ENCODE measurements around the gene CXorf38. TPM values are rescaled to one million over a fixed set of nuclear protein-coding genes. Genes with fewer than 3 reads are reported as not detected.

The CXorf38 gene
- total RNA-seq, 6 donors from 2014 or later, result 14.7 to 29.6 (median 20.2) TPM

DNA sequence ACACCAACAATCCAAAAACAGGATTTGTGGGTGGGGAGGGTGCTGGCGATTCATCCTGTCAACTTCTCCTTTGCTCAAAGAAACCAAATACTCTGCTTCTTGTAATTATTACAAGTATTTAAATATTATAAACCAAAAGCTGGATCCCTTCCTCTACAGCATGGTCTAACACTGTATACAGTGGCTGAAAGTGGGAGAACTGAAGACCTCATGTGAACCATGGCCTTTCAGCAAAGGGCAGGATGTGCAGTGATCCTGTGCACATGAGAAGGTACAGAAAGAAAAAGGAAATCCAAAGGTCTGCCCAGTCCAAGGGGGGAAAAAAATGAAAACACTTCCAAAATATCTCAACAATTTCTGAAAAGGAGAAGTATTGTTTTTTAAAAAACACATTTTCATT lies 5.3 kb upstream of the CXorf38 start:
- WGBS, 2 donors, result 74 to 87% methylated on average over 1 of the region's 1 CpG
- peaks cover 0 to 5% (median 2%) of the 10 kb centered on the region in 4 donors for H3K4me1 ChIP-seq

GRCh38 chrX:40651620-40652223 lies 4.4 kb upstream of the CXorf38 start:
- H3K27ac ChIP-seq, result no peak overlapping the region
- WGBS, 2 donors, result 1 to 2% methylated on average over 3 of the region's 3 CpGs
- peaks cover 0 to 14% (median 2%) of the 10 kb centered on the region in 4 donors for H3K4me1 ChIP-seq
- no peaks in the 10 kb centered on the region for H3K27me3 ChIP-seq
- H3K4me3 ChIP-seq, result no peak overlapping the region
- peak in 1 of 2 donors; percentile 75 for ATAC-seq (ENCODE audit: low FRiP score in 2 of 2)
- peaks cover 0 to 14% (median 2%) of the 10 kb centered on the region in 4 donors for H3K36me3 ChIP-seq
- no peaks in the 10 kb centered on the region for H3K9me3 ChIP-seq
- peak in 1 of 2 donors; percentile 72 for DNase-seq
- TF ChIP-seq, protein P1, sequence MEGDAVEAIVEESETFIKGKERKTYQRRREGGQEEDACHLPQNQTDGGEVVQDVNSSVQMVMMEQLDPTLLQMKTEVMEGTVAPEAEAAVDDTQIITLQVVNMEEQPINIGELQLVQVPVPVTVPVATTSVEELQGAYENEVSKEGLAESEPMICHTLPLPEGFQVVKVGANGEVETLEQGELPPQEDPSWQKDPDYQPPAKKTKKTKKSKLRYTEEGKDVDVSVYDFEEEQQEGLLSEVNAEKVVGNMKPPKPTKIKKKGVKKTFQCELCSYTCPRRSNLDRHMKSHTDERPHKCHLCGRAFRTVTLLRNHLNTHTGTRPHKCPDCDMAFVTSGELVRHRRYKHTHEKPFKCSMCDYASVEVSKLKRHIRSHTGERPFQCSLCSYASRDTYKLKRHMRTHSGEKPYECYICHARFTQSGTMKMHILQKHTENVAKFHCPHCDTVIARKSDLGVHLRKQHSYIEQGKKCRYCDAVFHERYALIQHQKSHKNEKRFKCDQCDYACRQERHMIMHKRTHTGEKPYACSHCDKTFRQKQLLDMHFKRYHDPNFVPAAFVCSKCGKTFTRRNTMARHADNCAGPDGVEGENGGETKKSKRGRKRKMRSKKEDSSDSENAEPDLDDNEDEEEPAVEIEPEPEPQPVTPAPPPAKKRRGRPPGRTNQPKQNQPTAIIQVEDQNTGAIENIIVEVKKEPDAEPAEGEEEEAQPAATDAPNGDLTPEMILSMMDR (IDR thresholded peaks at IDR 0.05), result peak; percentile 66 to 85 (median 76)
- TF ChIP-seq POLR2A (IDR thresholded peaks at IDR 0.05), result no peak

More for the DNA sequence above, 5.3 kb upstream of the CXorf38 start:
- TF ChIP-seq POLR2AphosphoS5 (IDR thresholded peaks at IDR 0.05), result no peak
- TF ChIP-seq, protein P1 (IDR thresholded peaks at IDR 0.05), result no peak
- no peak for TF ChIP-seq EP300 (IDR thresholded peaks at IDR 0.05)
- DNase-seq, result no peak
- H3K4me3 ChIP-seq, result no peak overlapping the region
- no peaks in the 10 kb centered on the region for H3K9me3 ChIP-seq
- H3K36me3 ChIP-seq, result peaks cover 0 to 21% (median 3%) of the 10 kb centered on the region in 4 donors
- no peak for ATAC-seq (ENCODE audit: low FRiP score in 2 of 2)
- no peak overlapping the region for H3K27ac ChIP-seq
- H3K27me3 ChIP-seq, result no peaks in the 10 kb centered on the region

- Histone ChIP-seq H3K27me3 (no peaks in the 10 kb centered on the region), H3K4me1 (peaks cover 6 to 59% (median 34%) of the 10 kb centered on the region in 4 donors), H3K4me3 (peak overlapping the region; percentile 70 to 99 (median 82)), H3K9me3 (no peaks in the 10 kb centered on the region), H3K36me3 (no peaks in the 10 kb centered on the region), H3K27ac (peak overlapping the region; percentile 80 to 93 (median 88))
- TF ChIP-seq EP300 (IDR thresholded peaks at IDR 0.05), result no peak
- TF ChIP-seq POLR2AphosphoS5 (IDR thresholded peaks at IDR 0.05), result no peak
- TF ChIP-seq POLR2A (IDR thresholded peaks at IDR 0.05), result no peak
- TF ChIP-seq, protein P1 (IDR thresholded peaks at IDR 0.05), result no peak
- ATAC-seq (ENCODE audit: low FRiP score in 2 of 2), result peak; percentile 41 to 73
- DNase-seq, result peak; percentile 50 to 87
- WGBS, 2 donors, result 0 to 15% methylated on average over 17 to 32 of the region's 33 CpGs
Measured at GRCh38 chrX:40646489-40647306, 663 bp downstream of the CXorf38 start.

GRCh38 chrX:40644821-40645358 lies 2.5 kb downstream of the CXorf38 start:
- Histone ChIP-seq H3K36me3 (peaks cover 0 to 9% (median 0%) of the 10 kb centered on the region in 4 donors), H3K27ac (peak overlapping the region; percentile 78 to 82 (median 82)), H3K4me1 (peaks cover 6 to 66% (median 37%) of the 10 kb centered on the region in 4 donors), H3K9me3 (no peaks in the 10 kb centered on the region), H3K27me3 (no peaks in the 10 kb centered on the region), H3K4me3 (peak overlapping the region in 3 of 4 donors; percentile 32 to 43 (median 33))
- ATAC-seq (ENCODE audit: low FRiP score in 2 of 2) (peak; percentile 61 to 82), DNase-seq (peak in 1 of 2 donors; percentile 71)
- TF ChIP-seq POLR2AphosphoS5 (IDR thresholded peaks at IDR 0.05) (peak; percentile 63 to 79), POLR2A (IDR thresholded peaks at IDR 0.05) (peak in 1 of 4 donors; percentile 18), EP300 (IDR thresholded peaks at IDR 0.05) (peak in 1 of 4 donors; percentile 36)
- TF ChIP-seq, protein P1 (IDR thresholded peaks at IDR 0.05), result no peak
- 2 to 14% methylated on average over 4 of the region's 4 CpGs for WGBS, 2 donors
